GM10248 (cell line): ENCODE data around the gene ALG10.

ENCODE experiments used
- CTCF ChIA-PET: fragments of 300-600 bp; sonication (Branson Sonifier 250); formaldehyde crosslinking; extraction: SDS; loops from one replicate; lab custom pipeline; 2021; ENCODE audit warnings: antibody characterized with exemption; lab: Yijun Ruan, JAX
- POLR2A ChIA-PET: fragments of 350-650 bp; sonication (Branson Sonifier 250); formaldehyde crosslinking; extraction: SDS; loops from one replicate; lab custom pipeline; 2020; ENCODE audit warnings: antibody characterized with exemption; lab: Yijun Ruan, JAX
- DNase-seq: peaks from one replicate; pipeline ENCODE4 v3.0.0; 2012; ENCODE audit errors: extremely low spot score
- TF ChIP-seq, protein P1 (sequence below): IDR thresholded peaks from 2 replicates; pipeline ENCODE4 v1.5.1; 2012; ENCODE audit warnings: mild to moderate bottlenecking, low read depth; ENCODE audit errors: extremely low read depth, missing control alignments, control extremely low read depth

Gene ALG10

DNA sequence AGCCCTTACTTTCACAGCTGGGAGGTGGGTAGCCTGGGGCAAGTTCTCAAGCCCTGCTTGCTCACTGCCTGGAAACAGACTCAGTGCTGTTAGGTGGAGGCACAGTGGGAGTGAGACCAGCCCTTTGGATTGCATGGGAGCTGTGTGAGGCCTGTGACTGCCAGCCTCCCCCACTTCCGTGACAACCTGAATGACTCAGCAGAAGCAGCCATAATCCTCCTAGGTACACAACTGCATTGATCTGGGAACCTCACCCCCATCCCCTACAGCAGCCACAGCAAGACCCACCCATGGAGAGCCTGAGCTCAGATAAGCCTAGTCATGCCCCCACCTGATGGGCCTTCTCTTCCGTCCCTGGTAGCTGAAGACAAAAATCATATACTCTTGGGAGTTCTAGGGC is 26.4 kb downstream of the ALG10 start:
- TF ChIP-seq, protein P1, sequence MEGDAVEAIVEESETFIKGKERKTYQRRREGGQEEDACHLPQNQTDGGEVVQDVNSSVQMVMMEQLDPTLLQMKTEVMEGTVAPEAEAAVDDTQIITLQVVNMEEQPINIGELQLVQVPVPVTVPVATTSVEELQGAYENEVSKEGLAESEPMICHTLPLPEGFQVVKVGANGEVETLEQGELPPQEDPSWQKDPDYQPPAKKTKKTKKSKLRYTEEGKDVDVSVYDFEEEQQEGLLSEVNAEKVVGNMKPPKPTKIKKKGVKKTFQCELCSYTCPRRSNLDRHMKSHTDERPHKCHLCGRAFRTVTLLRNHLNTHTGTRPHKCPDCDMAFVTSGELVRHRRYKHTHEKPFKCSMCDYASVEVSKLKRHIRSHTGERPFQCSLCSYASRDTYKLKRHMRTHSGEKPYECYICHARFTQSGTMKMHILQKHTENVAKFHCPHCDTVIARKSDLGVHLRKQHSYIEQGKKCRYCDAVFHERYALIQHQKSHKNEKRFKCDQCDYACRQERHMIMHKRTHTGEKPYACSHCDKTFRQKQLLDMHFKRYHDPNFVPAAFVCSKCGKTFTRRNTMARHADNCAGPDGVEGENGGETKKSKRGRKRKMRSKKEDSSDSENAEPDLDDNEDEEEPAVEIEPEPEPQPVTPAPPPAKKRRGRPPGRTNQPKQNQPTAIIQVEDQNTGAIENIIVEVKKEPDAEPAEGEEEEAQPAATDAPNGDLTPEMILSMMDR: no peak
- ChIA-PET CTCF (interaction anchor here (1.8 kb wide), 1 partner anchor 26 kb away, joined by 3 read pairs; the partner anchor contains the start of gene ALG10), POLR2A (no interaction called here)
- DNase-seq: no peak

DNA sequence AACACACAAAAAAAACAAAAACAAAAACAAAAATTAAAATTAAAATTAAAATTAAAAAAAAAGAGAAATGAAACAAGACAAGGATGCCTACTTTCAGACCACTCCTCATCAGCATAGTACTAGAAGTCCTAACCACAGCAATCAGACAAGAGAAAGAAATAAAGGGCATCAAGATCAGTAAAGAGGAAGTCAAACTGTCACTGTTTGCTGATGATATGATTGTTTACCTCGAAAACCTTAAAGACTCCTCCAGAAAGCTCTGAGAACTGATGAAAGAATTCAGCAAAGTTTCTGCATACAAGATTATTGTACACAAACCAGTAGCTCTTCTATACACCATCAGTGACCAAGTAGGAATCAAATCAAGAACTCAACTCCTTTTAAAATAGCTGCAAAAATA is 29.2 kb downstream of the ALG10 start:
- CTCF ChIA-PET: no interaction called here
- POLR2A ChIA-PET: no interaction called here
- no peak for DNase-seq
- TF ChIP-seq, protein P1: no peak

DNA sequence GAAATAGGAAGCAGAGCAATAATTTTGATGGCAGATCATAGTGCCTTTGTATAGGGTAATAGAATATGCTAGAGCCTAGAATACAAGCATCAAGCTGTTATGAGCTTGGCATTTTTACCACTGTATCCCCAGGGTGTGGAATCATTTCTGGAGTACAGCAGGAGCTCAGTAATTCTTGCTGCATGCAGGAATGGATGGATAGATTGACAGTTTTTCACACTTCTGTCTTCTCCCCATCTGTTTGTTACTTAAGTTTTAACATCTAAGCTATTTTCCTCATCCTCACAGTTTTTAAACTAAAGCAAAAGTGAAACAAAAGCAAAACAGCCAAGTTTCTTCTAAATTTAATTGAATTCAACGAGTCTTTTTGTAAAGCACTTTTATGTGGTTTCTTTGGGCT is 32.6 kb downstream of the ALG10 start:
- DNase-seq: no peak
- ChIA-PET CTCF (no interaction called here), POLR2A (no interaction called here)
- TF ChIP-seq, protein P1: no peak
